Subcutaneous adipose tissue (tissue), 4 donors: ENCODE results near the gene LLGL2. TPM values are rescaled to one million over a fixed set of nuclear protein-coding genes. Genes with fewer than 3 reads are reported as not detected.

Experiments used
- CTCF ChIP-seq: fragments of 450-650 bp; IDR thresholded peaks from one replicate; pipeline ENCODE4 v1.5.1; 2016; ENCODE audit warnings: low read depth, mild to moderate bottlenecking, control low read depth, antibody characterized with exemption, moderate library complexity
- total RNA-seq, 4 donors: library from RNA; depleted of rRNA; stranded (reverse); fragments of >200 nt; gene quantifications; one replicate each; pipeline ENCODE4 v1.1.0, GENCODE V29; 2016

Gene LLGL2
- total RNA-seq, 4 donors from 2014 or later = 2.0 to 7.3 (median 3.5) TPM

DNA sequence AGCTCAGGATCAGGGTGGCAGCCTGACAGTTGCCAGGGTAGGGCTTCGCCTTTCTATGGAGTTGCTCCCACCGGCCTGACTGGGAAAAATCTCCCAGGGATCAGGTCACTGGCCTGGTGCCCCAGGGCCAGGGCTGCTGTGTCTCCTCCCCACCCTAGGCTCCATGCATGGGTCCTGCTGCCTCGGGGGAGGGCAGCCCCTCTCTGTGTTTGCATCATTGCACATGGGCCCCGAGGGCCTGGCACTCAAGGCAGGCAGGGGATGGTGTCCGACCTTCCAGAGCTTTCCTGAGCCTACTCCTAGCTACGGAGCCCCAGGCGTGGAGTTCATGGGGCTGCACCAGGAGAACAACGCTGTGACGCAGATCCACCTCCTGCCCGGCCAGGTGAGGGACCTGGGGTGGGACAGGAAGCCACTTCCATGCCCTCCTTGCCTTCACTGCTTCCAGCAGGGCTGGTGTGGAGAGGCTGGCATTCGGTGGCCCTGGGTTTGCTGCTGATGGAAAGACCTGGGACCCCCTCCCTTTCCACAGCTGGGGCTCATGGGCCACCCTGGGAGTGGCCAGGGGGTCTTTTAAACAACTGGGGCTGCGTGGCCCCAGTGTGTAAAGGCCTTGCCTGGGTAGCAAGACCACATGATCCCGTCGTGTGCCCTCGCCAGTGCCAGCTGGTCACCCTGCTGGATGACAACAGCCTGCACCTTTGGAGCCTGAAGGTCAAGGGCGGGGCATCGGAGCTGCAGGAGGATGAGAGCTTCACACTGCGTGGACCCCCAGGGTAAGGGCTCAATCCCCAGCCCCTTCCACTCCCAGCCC is 32.6 kb downstream of the LLGL2 start:
- TF ChIP-seq CTCF = no peak

DNA sequence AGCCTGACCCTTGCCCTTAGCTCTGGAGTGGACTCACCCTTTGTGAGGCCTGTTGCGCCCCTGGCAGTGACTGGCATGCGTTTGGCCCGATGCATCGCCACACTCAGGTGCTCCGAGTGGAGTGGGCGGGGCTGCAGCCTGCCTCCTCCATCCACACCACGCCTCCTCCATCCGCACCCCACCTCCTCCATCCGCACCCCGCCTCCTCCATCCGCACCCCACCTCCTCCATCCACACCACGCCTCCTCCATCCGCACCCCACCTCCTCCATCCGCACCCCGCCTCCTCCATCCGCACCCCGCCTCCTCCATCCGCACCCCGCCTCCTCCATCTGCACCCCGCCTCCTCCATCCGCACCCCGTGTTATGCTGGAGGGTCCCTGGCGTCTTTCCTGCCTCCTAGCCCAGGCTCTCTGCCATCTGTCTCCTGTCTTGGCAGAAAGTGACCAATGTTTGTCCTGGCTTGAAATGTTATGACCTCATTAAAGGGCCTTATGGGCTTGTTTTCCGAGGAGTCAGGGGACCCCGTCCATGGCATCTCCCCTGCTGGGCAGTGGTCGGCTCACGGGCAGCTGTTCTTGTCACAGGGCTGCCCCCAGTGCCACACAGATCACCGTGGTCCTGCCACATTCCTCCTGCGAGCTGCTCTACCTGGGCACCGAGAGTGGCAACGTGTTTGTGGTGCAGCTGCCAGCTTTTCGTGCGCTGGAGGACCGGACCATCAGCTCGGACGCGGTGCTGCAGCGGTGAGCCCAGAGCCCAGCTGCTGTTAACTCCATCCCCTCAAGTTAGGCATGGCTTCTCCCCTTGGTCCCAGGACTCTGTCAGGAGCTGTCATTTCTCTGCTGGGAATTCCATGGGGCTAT is 33.4 kb downstream of the LLGL2 start:
- no peak for TF ChIP-seq CTCF

GRCh38 chr17:75559958-75560533 is 34.5 kb downstream of the LLGL2 start:
- TF ChIP-seq CTCF = no peak

DNA sequence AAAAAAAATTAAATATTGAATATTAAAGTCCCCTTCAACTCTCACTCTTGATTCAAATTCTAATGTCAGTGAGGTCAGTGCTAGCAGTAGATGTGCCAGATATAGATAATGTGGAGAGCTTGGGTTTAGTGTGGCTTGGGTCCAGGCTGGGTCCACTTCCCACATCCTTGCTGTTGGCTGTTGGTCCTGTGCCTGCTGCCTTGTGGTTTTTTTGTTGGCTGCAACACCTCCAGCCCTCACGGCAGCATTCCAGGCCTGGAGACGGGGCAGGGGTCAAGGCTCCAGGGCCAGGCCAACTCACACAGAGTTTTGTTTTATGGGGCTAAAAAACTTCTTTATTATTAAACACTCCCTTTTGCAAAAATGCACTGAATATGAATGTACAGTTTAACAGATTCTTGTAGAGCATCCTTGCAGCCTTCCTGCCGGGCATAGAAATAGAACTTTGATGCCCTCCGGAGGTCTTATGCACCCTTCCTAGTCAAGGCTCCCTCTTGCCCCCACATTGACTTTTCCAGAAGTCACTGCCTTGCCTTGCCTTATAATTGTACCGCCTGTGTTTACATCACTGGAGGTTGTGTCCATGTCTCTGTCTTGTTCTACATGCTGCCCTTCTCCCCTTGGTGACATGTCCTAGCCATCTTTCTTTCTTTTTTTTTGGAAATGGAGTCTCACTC is 36.6 kb downstream of the LLGL2 start:
- TF ChIP-seq CTCF = no peak

DNA sequence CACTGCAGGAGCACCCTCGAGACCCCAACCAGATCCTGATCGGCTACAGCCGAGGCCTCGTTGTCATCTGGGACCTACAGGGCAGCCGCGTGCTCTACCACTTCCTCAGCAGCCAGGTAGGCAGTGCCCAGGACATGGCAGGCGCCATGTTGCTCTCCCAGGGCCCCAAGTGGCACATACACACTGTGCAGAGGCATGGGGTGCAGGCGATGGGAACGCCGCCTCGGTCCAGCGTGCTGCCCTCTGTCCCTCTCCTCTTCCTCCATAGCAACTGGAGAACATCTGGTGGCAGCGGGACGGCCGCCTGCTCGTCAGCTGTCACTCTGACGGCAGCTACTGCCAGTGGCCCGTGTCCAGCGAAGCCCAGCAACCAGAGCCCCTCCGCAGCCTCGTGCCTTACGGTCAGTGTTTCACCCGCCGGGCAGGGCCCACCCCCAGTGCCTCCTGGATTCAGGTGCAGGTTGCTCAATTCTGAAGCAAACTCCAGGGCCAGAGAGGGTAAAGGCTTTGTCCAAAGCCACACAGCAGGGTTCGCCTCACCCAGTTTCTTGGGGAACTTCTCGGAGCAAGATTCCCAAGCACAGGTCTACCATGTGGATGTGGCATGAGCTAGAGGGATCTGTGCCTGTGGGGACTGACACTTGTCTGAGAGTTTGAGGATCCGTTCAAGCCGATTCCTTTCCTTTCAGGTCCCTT is 37.7 kb downstream of the LLGL2 start:
- no peak for TF ChIP-seq CTCF

DNA sequence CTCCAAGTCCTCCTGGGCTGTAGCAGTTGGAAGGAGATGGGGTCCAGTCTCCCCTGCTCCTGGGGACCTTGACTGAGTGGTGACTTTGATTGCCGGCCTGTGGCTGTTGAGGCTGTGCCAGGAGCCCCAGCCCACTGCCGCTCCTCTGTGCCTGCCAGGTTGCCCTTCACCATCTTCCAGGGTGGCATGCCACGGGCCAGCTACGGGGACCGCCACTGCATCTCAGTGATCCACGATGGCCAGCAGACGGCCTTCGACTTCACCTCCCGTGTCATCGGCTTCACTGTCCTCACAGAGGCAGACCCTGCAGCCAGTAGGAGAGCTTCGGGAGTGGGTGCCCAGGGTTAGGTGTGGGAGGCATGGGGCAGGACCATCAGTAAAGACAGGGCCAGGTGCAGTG is 38.7 kb downstream of the LLGL2 start:
- no peak for TF ChIP-seq CTCF
